Measurements from ENCODE around the gene ZNF530.

Gene ZNF530

GRCh38 chr19:57615346-57615745 is 15.7 kb downstream of the ZNF530 start:
- Histone ChIP-seq H3K36me3 (ENCODE audit: control insufficient read depth in 1 of 2, insufficient read depth in 2 of 2, low read length in 2 of 2) (peaks cover 46 to 53% of the 10 kb centered on the region in 2 donors), H3K4me3 (ENCODE audit: low read depth in 1 of 2, low read length in 2 of 2) (peak overlapping the region; percentile 90 to 99), H3K9me3 (ENCODE audit: control insufficient read depth in 1 of 2, low read length in 2 of 2) (peaks cover 53 to 62% of the 10 kb centered on the region in 2 donors)

GRCh38 chr19:57620673-57621348 is 21.1 kb downstream of the ZNF530 start:
- Histone ChIP-seq H3K4me3 (ENCODE audit: low read depth in 1 of 2, low read length in 2 of 2) (peak overlapping the region; percentile 47 to 99), H3K36me3 (ENCODE audit: control insufficient read depth in 1 of 2, insufficient read depth in 2 of 2, low read length in 2 of 2) (peaks cover 68 to 94% of the 10 kb centered on the region in 2 donors), H3K27me3 (ENCODE audit: low read depth, low read length) (no peaks in the 10 kb centered on the region), H3K9me3 (ENCODE audit: control insufficient read depth in 1 of 2, low read length in 2 of 2) (peaks cover 85 to 96% of the 10 kb centered on the region in 2 donors), H3K27ac (ENCODE audit: low read length) (no peak overlapping the region), H3K4me1 (ENCODE audit: control insufficient read depth in 1 of 2, insufficient read depth in 2 of 2, low read length in 2 of 2) (no peaks in the 10 kb centered on the region)

More at GRCh38 chr19:57615346-57615745, 15.7 kb downstream of the ZNF530 start:
- peaks cover 0 to 8% of the 10 kb centered on the region in 2 donors for H3K4me1 ChIP-seq (ENCODE audit: control insufficient read depth in 1 of 2, insufficient read depth in 2 of 2, low read length in 2 of 2)
- no peaks in the 10 kb centered on the region for H3K27me3 ChIP-seq (ENCODE audit: low read depth, low read length)
- H3K27ac ChIP-seq (ENCODE audit: low read length) = no peak overlapping the region

- H3K9me3 ChIP-seq (ENCODE audit: control insufficient read depth in 1 of 2, low read length in 2 of 2) = peaks cover 65 to 87% of the 10 kb centered on the region in 2 donors
- no peak overlapping the region for H3K27ac ChIP-seq (ENCODE audit: low read length)
- peak overlapping the region in 1 of 2 donors; percentile 99 for H3K4me3 ChIP-seq (ENCODE audit: low read depth in 1 of 2, low read length in 2 of 2)
- peaks cover 45 to 71% of the 10 kb centered on the region in 2 donors for H3K36me3 ChIP-seq (ENCODE audit: control insufficient read depth in 1 of 2, insufficient read depth in 2 of 2, low read length in 2 of 2)
- H3K4me1 ChIP-seq (ENCODE audit: control insufficient read depth in 1 of 2, insufficient read depth in 2 of 2, low read length in 2 of 2) = no peaks in the 10 kb centered on the region
- H3K27me3 ChIP-seq (ENCODE audit: low read depth, low read length) = no peaks in the 10 kb centered on the region
Observed at GRCh38 chr19:57623091-57623490, 23.4 kb downstream of the ZNF530 start.

GRCh38 chr19:57632987-57633831 is 33.5 kb downstream of the ZNF530 start, which contains the start of gene ZNF211:
ZNF211 (plus strand) TSS chr19:57633168; CDS start chr19:57633347, 179 bp downstream.
- Histone ChIP-seq H3K4me1 (ENCODE audit: control insufficient read depth in 1 of 2, insufficient read depth in 2 of 2, low read length in 2 of 2) (peaks cover 4 to 11% of the 10 kb centered on the region in 2 donors), H3K36me3 (ENCODE audit: control insufficient read depth in 1 of 2, insufficient read depth in 2 of 2, low read length in 2 of 2) (peaks cover 10 to 49% of the 10 kb centered on the region in 2 donors), H3K9me3 (ENCODE audit: control insufficient read depth in 1 of 2, low read length in 2 of 2) (peaks cover 9 to 33% of the 10 kb centered on the region in 2 donors), H3K27me3 (ENCODE audit: low read depth, low read length) (no peaks in the 10 kb centered on the region), H3K4me3 (ENCODE audit: low read depth in 1 of 2, low read length in 2 of 2) (peak within 1 kb of the TSS; percentile 75 to 89), H3K27ac (ENCODE audit: low read length) (peak within 1 kb of the TSS; percentile 30)

GRCh38 chr19:57633832-57634131 is 34.1 kb downstream of the ZNF530 start:
- no peaks in the 10 kb centered on the region for H3K27me3 ChIP-seq (ENCODE audit: low read depth, low read length)
- H3K9me3 ChIP-seq (ENCODE audit: control insufficient read depth in 1 of 2, low read length in 2 of 2) = peaks cover 13 to 34% of the 10 kb centered on the region in 2 donors
- H3K36me3 ChIP-seq (ENCODE audit: control insufficient read depth in 1 of 2, insufficient read depth in 2 of 2, low read length in 2 of 2) = peaks cover 10 to 54% of the 10 kb centered on the region in 2 donors
- no peak overlapping the region for H3K27ac ChIP-seq (ENCODE audit: low read length)
- H3K4me1 ChIP-seq (ENCODE audit: control insufficient read depth in 1 of 2, insufficient read depth in 2 of 2, low read length in 2 of 2) = peaks cover 4 to 11% of the 10 kb centered on the region in 2 donors
- peak overlapping the region; percentile 75 to 89 for H3K4me3 ChIP-seq (ENCODE audit: low read depth in 1 of 2, low read length in 2 of 2)

- H3K36me3 ChIP-seq (ENCODE audit: control insufficient read depth in 1 of 2, insufficient read depth in 2 of 2, low read length in 2 of 2) = peaks cover 39 to 76% of the 10 kb centered on the region in 2 donors
- H3K4me3 ChIP-seq (ENCODE audit: low read depth in 1 of 2, low read length in 2 of 2) = peak overlapping the region; percentile 12 to 54
Observed at GRCh38 chr19:57637379-57637778, 37.7 kb downstream of the ZNF530 start.

GRCh38 chr19:57641715-57642234 is 42.1 kb downstream of the ZNF530 start:
- H3K9me3 ChIP-seq (ENCODE audit: control insufficient read depth in 1 of 2, low read length in 2 of 2) = peaks cover 48 to 66% of the 10 kb centered on the region in 2 donors

More at GRCh38 chr19:57637379-57637778, 37.7 kb downstream of the ZNF530 start:
- Histone ChIP-seq H3K27me3 (ENCODE audit: low read depth, low read length) (no peaks in the 10 kb centered on the region), H3K9me3 (ENCODE audit: control insufficient read depth in 1 of 2, low read length in 2 of 2) (peaks cover 46 to 63% of the 10 kb centered on the region in 2 donors), H3K27ac (ENCODE audit: low read length) (no peak overlapping the region), H3K4me1 (ENCODE audit: control insufficient read depth in 1 of 2, insufficient read depth in 2 of 2, low read length in 2 of 2) (peaks cover 4 to 11% of the 10 kb centered on the region in 2 donors)

GRCh38 chr19:57642396-57643046 is 42.8 kb downstream of the ZNF530 start:
- peaks cover 48 to 59% of the 10 kb centered on the region in 2 donors for H3K9me3 ChIP-seq (ENCODE audit: control insufficient read depth in 1 of 2, low read length in 2 of 2)
- peaks cover 31 to 57% of the 10 kb centered on the region in 2 donors for H3K36me3 ChIP-seq (ENCODE audit: control insufficient read depth in 1 of 2, insufficient read depth in 2 of 2, low read length in 2 of 2)
- H3K4me3 ChIP-seq (ENCODE audit: low read depth in 1 of 2, low read length in 2 of 2) = peak overlapping the region; percentile 28 to 52
- H3K4me1 ChIP-seq (ENCODE audit: control insufficient read depth in 1 of 2, insufficient read depth in 2 of 2, low read length in 2 of 2) = no peaks in the 10 kb centered on the region
- H3K27ac ChIP-seq (ENCODE audit: low read length) = no peak overlapping the region
- H3K27me3 ChIP-seq (ENCODE audit: low read depth, low read length) = no peaks in the 10 kb centered on the region

More at GRCh38 chr19:57641715-57642234, 42.1 kb downstream of the ZNF530 start:
- Histone ChIP-seq H3K27me3 (ENCODE audit: low read depth, low read length) (no peaks in the 10 kb centered on the region), H3K4me1 (ENCODE audit: control insufficient read depth in 1 of 2, insufficient read depth in 2 of 2, low read length in 2 of 2) (no peaks in the 10 kb centered on the region), H3K36me3 (ENCODE audit: control insufficient read depth in 1 of 2, insufficient read depth in 2 of 2, low read length in 2 of 2) (peaks cover 31 to 65% of the 10 kb centered on the region in 2 donors), H3K27ac (ENCODE audit: low read length) (no peak overlapping the region), H3K4me3 (ENCODE audit: low read depth in 1 of 2, low read length in 2 of 2) (peak overlapping the region; percentile 28 to 52)

GRCh38 chr19:57643734-57644133 is 44.0 kb downstream of the ZNF530 start:
- Histone ChIP-seq H3K9me3 (ENCODE audit: control insufficient read depth in 1 of 2, low read length in 2 of 2) (peaks cover 42 to 48% of the 10 kb centered on the region in 2 donors), H3K27me3 (ENCODE audit: low read depth, low read length) (no peaks in the 10 kb centered on the region), H3K4me3 (ENCODE audit: low read depth in 1 of 2, low read length in 2 of 2) (no peak overlapping the region), H3K36me3 (ENCODE audit: control insufficient read depth in 1 of 2, insufficient read depth in 2 of 2, low read length in 2 of 2) (peaks cover 31 to 46% of the 10 kb centered on the region in 2 donors), H3K4me1 (ENCODE audit: control insufficient read depth in 1 of 2, insufficient read depth in 2 of 2, low read length in 2 of 2) (no peaks in the 10 kb centered on the region), H3K27ac (ENCODE audit: low read length) (no peak overlapping the region)

- no peaks in the 10 kb centered on the region for H3K36me3 ChIP-seq (ENCODE audit: control insufficient read depth in 1 of 2, insufficient read depth in 2 of 2, low read length in 2 of 2)
- H3K27me3 ChIP-seq (ENCODE audit: low read depth, low read length) = no peaks in the 10 kb centered on the region
- H3K4me1 ChIP-seq (ENCODE audit: control insufficient read depth in 1 of 2, insufficient read depth in 2 of 2, low read length in 2 of 2) = no peaks in the 10 kb centered on the region
- H3K27ac ChIP-seq (ENCODE audit: low read length) = no peak overlapping the region
- peaks cover 3 to 7% of the 10 kb centered on the region in 2 donors for H3K9me3 ChIP-seq (ENCODE audit: control insufficient read depth in 1 of 2, low read length in 2 of 2)
- H3K4me3 ChIP-seq (ENCODE audit: low read depth in 1 of 2, low read length in 2 of 2) = no peak overlapping the region
Observed at GRCh38 chr19:57648331-57649003, 48.8 kb downstream of the ZNF530 start.
